H9 (cell line): ENCODE measurements around the gene SLCO3A1. TPM values are rescaled to one million over a fixed set of nuclear protein-coding genes. Genes with fewer than 3 reads are reported as not detected.

Experiments used
- DNase-seq: peaks from one replicate; pipeline ENCODE4 v3.0.0-alpha.2; 2017
- H2AFZ ChIP-seq: one replicate; pipeline ENCODE4 v1.6.1; 2013; ENCODE audit warnings: mild to moderate bottlenecking, low read length, control low read depth, moderate library complexity
- H2AK5ac ChIP-seq: 2 replicates; pipeline ENCODE4 v1.6.1; 2013; ENCODE audit warnings: low read length, control low read depth, mixed read lengths; ENCODE audit not compliant: insufficient read length
- H2BK120ac ChIP-seq: one replicate; pipeline ENCODE4 v1.6.1; 2013; ENCODE audit warnings: low read depth, mild to moderate bottlenecking, low read length, control low read depth, inconsistent platforms; ENCODE audit not compliant: poor library complexity, severe bottlenecking
- H2BK12ac ChIP-seq: 2 replicates; pipeline ENCODE4 v1.6.1; 2013; ENCODE audit warnings: low read length, control low read depth, mixed read lengths, low read depth; ENCODE audit not compliant: insufficient read length
- H2BK15ac ChIP-seq: 2 replicates; pipeline ENCODE4 v1.6.1; 2013; ENCODE audit warnings: low read depth, low read length, control low read depth
- H2BK20ac ChIP-seq: one replicate; pipeline ENCODE4 v1.6.1; 2013; ENCODE audit warnings: low read depth, mild to moderate bottlenecking, low read length, control low read depth, inconsistent platforms; ENCODE audit not compliant: poor library complexity, severe bottlenecking
- H2BK5ac ChIP-seq: 2 replicates; pipeline ENCODE4 v1.6.1; 2013; ENCODE audit warnings: low read length, control low read depth, mixed read lengths; ENCODE audit not compliant: insufficient read length
- H3K14ac ChIP-seq: 2 replicates; pipeline ENCODE4 v1.6.1; 2013; ENCODE audit warnings: low read length, control low read depth; ENCODE audit not compliant: insufficient read depth
- H3K18ac ChIP-seq: 2 replicates; pipeline ENCODE4 v1.6.1; 2013; ENCODE audit warnings: low read depth, mild to moderate bottlenecking, mixed read lengths, low read length, control low read depth; ENCODE audit not compliant: insufficient read length
- H3K23ac ChIP-seq: 2 replicates; pipeline ENCODE4 v1.6.1; 2013; ENCODE audit warnings: low read length, control low read depth, mixed read lengths, low read depth; ENCODE audit not compliant: insufficient read length
- H3K23me2 ChIP-seq: 2 replicates; pipeline ENCODE4 v1.6.1; 2013; ENCODE audit warnings: low read depth, mild to moderate bottlenecking, mixed read lengths, low read length, control low read depth; ENCODE audit not compliant: insufficient read length, poor library complexity, severe bottlenecking
- H3K27ac ChIP-seq: 2 replicates; pipeline ENCODE4 v1.5.1; 2013; ENCODE audit warnings: low read length, control low read depth, mixed read lengths, low read depth; ENCODE audit not compliant: insufficient read length
- H3K27me3 ChIP-seq: 2 replicates; pipeline ENCODE4 v1.6.1; 2013; ENCODE audit warnings: low read length, control low read depth, inconsistent platforms; ENCODE audit not compliant: insufficient read depth
- H3K4ac ChIP-seq: 2 replicates; pipeline ENCODE4 v1.6.1; 2013; ENCODE audit warnings: low read depth, mild to moderate bottlenecking, control low read depth, inconsistent platforms, low read length, moderate library complexity
- H3K4me1 ChIP-seq: 2 replicates; pipeline ENCODE4 v1.6.1; 2013; ENCODE audit warnings: low read length, control low read depth, inconsistent platforms; ENCODE audit not compliant: insufficient read depth
- H3K4me2 ChIP-seq: 2 replicates; pipeline ENCODE4 v1.6.1; 2013; ENCODE audit warnings: low read length, control low read depth, mixed read lengths; ENCODE audit not compliant: insufficient read length, insufficient read depth
- H3K56ac ChIP-seq: 2 replicates; pipeline ENCODE4 v1.6.1; 2013; ENCODE audit warnings: low read depth, mild to moderate bottlenecking, mixed read lengths, low read length, control low read depth; ENCODE audit not compliant: insufficient read length
- H3K79me1 ChIP-seq: 2 replicates; pipeline ENCODE4 v1.6.1; 2013; ENCODE audit warnings: low read depth, mild to moderate bottlenecking, moderate library complexity, low read length, control low read depth, inconsistent platforms; ENCODE audit not compliant: insufficient read depth, poor library complexity, severe bottlenecking
- H3K79me2 ChIP-seq: 2 replicates; pipeline ENCODE4 v1.6.1; 2013; ENCODE audit warnings: low read length, control low read depth, inconsistent platforms; ENCODE audit not compliant: insufficient read depth
- H3K9ac ChIP-seq: 2 replicates; pipeline ENCODE4 v1.6.1; 2013; ENCODE audit warnings: low read length, control low read depth, mixed read lengths; ENCODE audit not compliant: insufficient read length; ENCODE audit errors: extremely low read depth
- H3K9me3 ChIP-seq: one replicate; pipeline ENCODE4 v1.6.1; 2013; ENCODE audit warnings: low read depth, low read length, inconsistent platforms; ENCODE audit not compliant: control insufficient read depth
- H3T11ph ChIP-seq: one replicate; pipeline ENCODE4 v1.6.1; 2013; ENCODE audit warnings: mild to moderate bottlenecking, low read length, control low read depth, inconsistent platforms
- H4K20me1 ChIP-seq: one replicate; pipeline ENCODE4 v1.6.1; 2013; ENCODE audit not compliant: control insufficient read depth, insufficient read length, insufficient read depth
- H4K5ac ChIP-seq: 2 replicates; pipeline ENCODE4 v1.6.1; 2013; ENCODE audit warnings: low read depth, mild to moderate bottlenecking, mixed read lengths, low read length, control low read depth; ENCODE audit not compliant: insufficient read length
- H4K8ac ChIP-seq: replicated peaks from 2 replicates; pipeline ENCODE4 v1.6.1; 2013; ENCODE audit warnings: low read length, control low read depth, mixed read lengths, low read depth; ENCODE audit not compliant: insufficient read length
- H4K91ac ChIP-seq: 2 replicates; pipeline ENCODE4 v1.6.1; 2013; ENCODE audit warnings: low read depth, mild to moderate bottlenecking, moderate library complexity, mixed read lengths, low read length, control low read depth; ENCODE audit not compliant: insufficient read length
- H3K27ac Mint-ChIP-seq, 3 experiments: 2 replicates in 2 of 3; 3 replicates in 1 of 3; pipeline ENCODE4 v1.8.0; 2020 to 2021; ENCODE audit warnings: mixed read lengths in 3 of 3, mild to moderate bottlenecking in 1 of 3, moderate library complexity in 1 of 3
- H3K27me3 Mint-ChIP-seq: 2 replicates; pipeline ENCODE4 v1.8.0; 2021; ENCODE audit warnings: low read depth, mild to moderate bottlenecking, moderate library complexity, mixed read lengths
- H3K36me3 Mint-ChIP-seq, 3 experiments: 2 replicates in 2 of 3; 3 replicates in 1 of 3; pipeline ENCODE4 v1.8.0; 2020 to 2021; ENCODE audit warnings: low read depth in 3 of 3, mixed read lengths in 3 of 3; ENCODE audit not compliant: insufficient read depth in 1 of 3
- H3K4me1 Mint-ChIP-seq, 2 experiments: 2 replicates each; pipeline ENCODE4 v1.8.0; 2020; ENCODE audit warnings: mixed read lengths in 2 of 2
- H3K4me3 Mint-ChIP-seq, 2 experiments: 2 replicates in 1 of 2; 3 replicates in 1 of 2; pipeline ENCODE4 v1.8.0; 2020 to 2021; ENCODE audit warnings: mild to moderate bottlenecking in 2 of 2, mixed read lengths in 2 of 2, moderate library complexity in 1 of 2
- H3K9me3 Mint-ChIP-seq, 2 experiments: 2 replicates in 1 of 2; 3 replicates in 1 of 2; pipeline ENCODE4 v1.8.0; 2020; ENCODE audit warnings: mild to moderate bottlenecking in 2 of 2, mixed read lengths in 2 of 2, moderate library complexity in 1 of 2
- WGBS: extraction: QIAGEN DNeasy Blood & Tissue Kit; methylation state at CpG from one replicate; pipeline ENCODE4 v1.1.7; 2013; ENCODE audit warnings: missing lambda C conversion rate, low lambda C conversion rate, mixed read lengths; ENCODE audit not compliant: insufficient read length; ENCODE audit errors: extremely low coverage; 5-methylcytosine and 5-hydroxymethylcytosine counted together
- total RNA-seq: library from RNA; stranded (reverse); gene quantifications from 2 replicates; pipeline ENCODE4 v1.2.1, GENCODE V29; 2021
- TF ChIP-seq, protein P1 (sequence below): fragments of 200-600 bp; sonication (generic); conservative IDR thresholded peaks from 3 replicates; pipeline ENCODE4 v1.8.0; 2021; ENCODE audit warnings: antibody characterized with exemption, mild to moderate bottlenecking

Gene SLCO3A1
- total RNA-seq, 1 experiment from 2014 or later = 9.4 TPM

GRCh38 chr15:92112711-92113110, 259.2 kb downstream of the SLCO3A1 start:
- Histone ChIP-seq H2BK12ac (no peak overlapping the region), H3K27ac (no peak overlapping the region), H4K20me1 (no peaks in the 10 kb centered on the region), H2BK15ac (no peak overlapping the region), H3K9ac (no peak overlapping the region), H3K79me1 (no peaks in the 10 kb centered on the region), H2BK20ac (no peak overlapping the region), H2BK120ac (no peak overlapping the region), H3K4ac (no peak overlapping the region), H4K8ac (no peak overlapping the region), H3K9me3 (no peaks in the 10 kb centered on the region), H3K4me2 (no peak overlapping the region), H3K4me1 (peaks cover 12% of the 10 kb centered on the region), H3K56ac (no peak overlapping the region), H2AFZ (no peak overlapping the region), H3T11ph (no peak overlapping the region), H3K14ac (no peak overlapping the region), H3K79me2 (no peaks in the 10 kb centered on the region), H2AK5ac (no peak overlapping the region), H3K23me2 (no peaks in the 10 kb centered on the region), H3K18ac (no peak overlapping the region), H3K27me3 (no peaks in the 10 kb centered on the region), H4K5ac (no peak overlapping the region), H2BK5ac (no peak overlapping the region), H4K91ac (no peak overlapping the region), H3K23ac (no peak overlapping the region)
- TF ChIP-seq, protein P1, sequence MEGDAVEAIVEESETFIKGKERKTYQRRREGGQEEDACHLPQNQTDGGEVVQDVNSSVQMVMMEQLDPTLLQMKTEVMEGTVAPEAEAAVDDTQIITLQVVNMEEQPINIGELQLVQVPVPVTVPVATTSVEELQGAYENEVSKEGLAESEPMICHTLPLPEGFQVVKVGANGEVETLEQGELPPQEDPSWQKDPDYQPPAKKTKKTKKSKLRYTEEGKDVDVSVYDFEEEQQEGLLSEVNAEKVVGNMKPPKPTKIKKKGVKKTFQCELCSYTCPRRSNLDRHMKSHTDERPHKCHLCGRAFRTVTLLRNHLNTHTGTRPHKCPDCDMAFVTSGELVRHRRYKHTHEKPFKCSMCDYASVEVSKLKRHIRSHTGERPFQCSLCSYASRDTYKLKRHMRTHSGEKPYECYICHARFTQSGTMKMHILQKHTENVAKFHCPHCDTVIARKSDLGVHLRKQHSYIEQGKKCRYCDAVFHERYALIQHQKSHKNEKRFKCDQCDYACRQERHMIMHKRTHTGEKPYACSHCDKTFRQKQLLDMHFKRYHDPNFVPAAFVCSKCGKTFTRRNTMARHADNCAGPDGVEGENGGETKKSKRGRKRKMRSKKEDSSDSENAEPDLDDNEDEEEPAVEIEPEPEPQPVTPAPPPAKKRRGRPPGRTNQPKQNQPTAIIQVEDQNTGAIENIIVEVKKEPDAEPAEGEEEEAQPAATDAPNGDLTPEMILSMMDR = no peak
- no peak overlapping the region for H3K27ac Mint-ChIP-seq
- no peaks in the 10 kb centered on the region; a peak in 1 of 5 replicates for H3K9me3 Mint-ChIP-seq
- H3K4me3 Mint-ChIP-seq = no peak overlapping the region
- no peak for DNase-seq
- WGBS = no CpG with 5 or more reads among the region's 3 CpGs
- H3K36me3 Mint-ChIP-seq = 0 out of 7 replicates have a peak, but pooled peaks cover 0 to 2% (median 0%) of the 10 kb centered on the region in 3 experiments
- peaks cover 46% of the 10 kb centered on the region for H3K27me3 Mint-ChIP-seq
- peaks cover 42 to 43% of the 10 kb centered on the region in 2 experiments for H3K4me1 Mint-ChIP-seq
